Astrocyte (in vitro differentiated cells and primary cell): Measurements from ENCODE around the gene MCF2L2. TPM values are rescaled to one million over a fixed set of nuclear protein-coding genes. Genes with fewer than 3 reads are reported as not detected.
"Not testable (repeated sequence)": the region's sequence is repeated elsewhere in the genome, so short reads cannot be mapped to it uniquely, and the experiment has no call there.

ENCODE experiments used
- DNase-seq: peaks from one replicate; pipeline ENCODE4 v3.0.0-alpha.2; 2010; ENCODE audit warnings: low read depth
- FAIRE-seq: peaks from 2 replicates; lab custom pipeline; 2011; peaks lifted over from hg19 to GRCh38; lab: Jason Lieb, UNC
- H2AFZ ChIP-seq: 2 replicates; pipeline ENCODE4 v1.6.0; 2012; ENCODE audit warnings: low read depth, low read length, inconsistent platforms
- H3K27ac ChIP-seq: 2 replicates; pipeline ENCODE4 v1.5.1; 2011; ENCODE audit warnings: low read depth, low read length, inconsistent platforms
- H3K27me3 ChIP-seq: 2 replicates; pipeline ENCODE4 v1.6.0; 2011; ENCODE audit warnings: low read length, inconsistent platforms; ENCODE audit not compliant: insufficient read depth
- H3K36me3 ChIP-seq: 2 replicates; pipeline ENCODE4 v1.5.1; 2011; ENCODE audit warnings: low read length, inconsistent platforms; ENCODE audit not compliant: insufficient read depth
- H3K4me1 ChIP-seq: 2 replicates; pipeline ENCODE4 v1.5.1; 2011; ENCODE audit warnings: low read length, inconsistent platforms; ENCODE audit not compliant: insufficient read depth
- H3K4me2 ChIP-seq: 2 replicates; pipeline ENCODE4 v1.6.0; 2012; ENCODE audit warnings: low read length, inconsistent platforms
- H3K4me3 ChIP-seq: 2 replicates; pipeline ENCODE4 v1.5.1; 2011; ENCODE audit warnings: low read depth, mild to moderate bottlenecking, low read length, inconsistent platforms; ENCODE audit not compliant: insufficient read depth
- H3K79me2 ChIP-seq: 2 replicates; pipeline ENCODE4 v1.6.0; 2012; ENCODE audit warnings: mild to moderate bottlenecking, low read length, inconsistent platforms; ENCODE audit not compliant: insufficient read depth
- H3K9ac ChIP-seq: 2 replicates; pipeline ENCODE4 v1.6.0; 2012; ENCODE audit warnings: mild to moderate bottlenecking, low read length, inconsistent platforms
- H3K9me3 ChIP-seq: 2 replicates; pipeline ENCODE4 v1.5.1; 2012; ENCODE audit warnings: low read depth, mild to moderate bottlenecking, low read length, inconsistent platforms; ENCODE audit not compliant: insufficient read depth
- H4K20me1 ChIP-seq: 2 replicates; pipeline ENCODE4 v1.6.0; 2012; ENCODE audit warnings: low read length, inconsistent platforms; ENCODE audit not compliant: insufficient read depth
- H3K27ac Mint-ChIP-seq: one replicate; pipeline ENCODE4 v1.8.0; 2021; ENCODE audit warnings: mild to moderate bottlenecking, mixed read lengths; ENCODE audit not compliant: unreplicated experiment
- H3K27me3 Mint-ChIP-seq: one replicate; pipeline ENCODE4 v1.8.0; 2021; ENCODE audit warnings: low read depth, mixed read lengths; ENCODE audit not compliant: unreplicated experiment
- H3K36me3 Mint-ChIP-seq: one replicate; pipeline ENCODE4 v1.8.0; 2021; ENCODE audit warnings: low read depth, mixed read lengths; ENCODE audit not compliant: unreplicated experiment
- H3K4me1 Mint-ChIP-seq: one replicate; pipeline ENCODE4 v1.8.0; 2021; ENCODE audit warnings: low read depth, mixed read lengths; ENCODE audit not compliant: unreplicated experiment
- H3K4me3 Mint-ChIP-seq: one replicate; pipeline ENCODE4 v1.8.0; 2021; ENCODE audit warnings: mild to moderate bottlenecking, moderate library complexity, mixed read lengths; ENCODE audit not compliant: unreplicated experiment
- H3K9me3 Mint-ChIP-seq: one replicate; pipeline ENCODE4 v1.8.0; 2021; ENCODE audit warnings: mild to moderate bottlenecking, mixed read lengths; ENCODE audit not compliant: unreplicated experiment
- EZH2 ChIP-seq: IDR thresholded peaks from 2 replicates; pipeline ENCODE4 v1.6.1; 2012; ENCODE audit warnings: mild to moderate bottlenecking, low read length, inconsistent platforms; ENCODE audit not compliant: insufficient read depth
- total RNA-seq: library from RNA; stranded (reverse); gene quantifications from 2 replicates; pipeline ENCODE4 v1.2.1, GENCODE V29; 2021
- TF ChIP-seq, protein P1 (sequence below): IDR thresholded peaks from 2 replicates; pipeline ENCODE4 v1.5.1; 2011; ENCODE audit warnings: low read depth, mild to moderate bottlenecking, inconsistent platforms, low read length, moderate library complexity; ENCODE audit not compliant: insufficient read depth

Gene MCF2L2
- total RNA-seq, 1 donor from 2014 or later: 0.89 TPM

DNA sequence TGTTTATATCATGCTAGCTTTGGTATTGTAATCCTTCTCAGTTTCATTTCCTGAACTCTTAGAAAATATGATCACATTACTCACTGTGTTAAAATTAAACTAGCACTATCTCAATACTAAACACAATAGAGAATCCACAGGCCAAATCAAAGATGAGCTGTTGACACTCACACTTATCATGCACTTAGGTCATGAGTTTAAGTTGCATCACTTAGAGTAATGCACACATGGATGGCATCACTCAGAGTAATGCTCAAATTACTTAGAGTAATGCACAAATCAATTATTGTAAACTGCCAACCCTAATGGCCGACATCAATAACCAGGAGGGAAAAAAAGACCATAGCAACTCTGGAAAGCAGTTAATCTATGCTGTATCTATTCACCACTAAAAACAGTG, 40.0 kb upstream of the MCF2L2 start:
- H3K79me2 ChIP-seq: no peaks in the 10 kb centered on the region
- no peak overlapping the region for H3K4me2 ChIP-seq
- DNase-seq: no peak
- no peaks in the 10 kb centered on the region for H3K36me3 Mint-ChIP-seq
- no peaks in the 10 kb centered on the region for H3K36me3 ChIP-seq
- H3K9me3 Mint-ChIP-seq: no peaks in the 10 kb centered on the region
- H3K4me3 Mint-ChIP-seq: no peak overlapping the region
- H3K27me3 Mint-ChIP-seq: no peaks in the 10 kb centered on the region
- H3K9ac ChIP-seq: no peak overlapping the region
- H3K9me3 ChIP-seq: no peaks in the 10 kb centered on the region
- H2AFZ ChIP-seq: no peak overlapping the region
- peaks cover 2% of the 10 kb centered on the region for H3K27me3 ChIP-seq
- H3K27ac ChIP-seq: no peak overlapping the region
- no peak for FAIRE-seq
- TF ChIP-seq, protein P1, sequence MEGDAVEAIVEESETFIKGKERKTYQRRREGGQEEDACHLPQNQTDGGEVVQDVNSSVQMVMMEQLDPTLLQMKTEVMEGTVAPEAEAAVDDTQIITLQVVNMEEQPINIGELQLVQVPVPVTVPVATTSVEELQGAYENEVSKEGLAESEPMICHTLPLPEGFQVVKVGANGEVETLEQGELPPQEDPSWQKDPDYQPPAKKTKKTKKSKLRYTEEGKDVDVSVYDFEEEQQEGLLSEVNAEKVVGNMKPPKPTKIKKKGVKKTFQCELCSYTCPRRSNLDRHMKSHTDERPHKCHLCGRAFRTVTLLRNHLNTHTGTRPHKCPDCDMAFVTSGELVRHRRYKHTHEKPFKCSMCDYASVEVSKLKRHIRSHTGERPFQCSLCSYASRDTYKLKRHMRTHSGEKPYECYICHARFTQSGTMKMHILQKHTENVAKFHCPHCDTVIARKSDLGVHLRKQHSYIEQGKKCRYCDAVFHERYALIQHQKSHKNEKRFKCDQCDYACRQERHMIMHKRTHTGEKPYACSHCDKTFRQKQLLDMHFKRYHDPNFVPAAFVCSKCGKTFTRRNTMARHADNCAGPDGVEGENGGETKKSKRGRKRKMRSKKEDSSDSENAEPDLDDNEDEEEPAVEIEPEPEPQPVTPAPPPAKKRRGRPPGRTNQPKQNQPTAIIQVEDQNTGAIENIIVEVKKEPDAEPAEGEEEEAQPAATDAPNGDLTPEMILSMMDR: no peak
- no peak for TF ChIP-seq EZH2
- no peaks in the 10 kb centered on the region for H4K20me1 ChIP-seq
- H3K4me1 Mint-ChIP-seq: no peaks in the 10 kb centered on the region
- H3K4me3 ChIP-seq: no peak overlapping the region
- peaks cover 3% of the 10 kb centered on the region for H3K4me1 ChIP-seq
- no peak overlapping the region for H3K27ac Mint-ChIP-seq

DNA sequence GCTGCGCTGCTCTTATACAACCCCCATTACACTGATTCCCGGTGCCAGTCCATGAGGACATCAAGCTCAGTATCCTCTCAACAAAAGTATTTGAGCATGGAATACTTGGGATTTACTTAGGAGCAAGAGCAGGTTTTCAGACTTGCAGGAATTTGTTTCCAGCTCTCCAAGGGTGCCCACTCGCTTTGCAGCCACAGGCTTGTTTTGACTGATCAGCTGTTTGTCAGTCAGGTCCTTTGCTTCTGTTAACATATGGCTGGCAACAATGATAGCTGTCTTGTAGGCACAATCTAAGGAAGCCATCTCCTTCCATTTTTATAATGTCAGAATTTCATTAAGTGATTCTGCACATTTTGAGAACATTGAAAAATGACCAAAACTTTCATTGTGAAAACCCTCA, 38.2 kb upstream of the MCF2L2 start:
- H3K4me1 ChIP-seq: peaks cover 3% of the 10 kb centered on the region
- no peak for DNase-seq
- H3K4me3 ChIP-seq: no peak overlapping the region
- no peak overlapping the region for H3K27ac ChIP-seq
- H4K20me1 ChIP-seq: no peaks in the 10 kb centered on the region
- H3K9me3 Mint-ChIP-seq: no peaks in the 10 kb centered on the region
- TF ChIP-seq, protein P1: no peak
- no peak for TF ChIP-seq EZH2
- no peaks in the 10 kb centered on the region for H3K36me3 Mint-ChIP-seq
- no peaks in the 10 kb centered on the region for H3K36me3 ChIP-seq
- H3K4me3 Mint-ChIP-seq: no peak overlapping the region
- H3K4me2 ChIP-seq: no peak overlapping the region
- H3K27me3 ChIP-seq: peaks cover 2% of the 10 kb centered on the region
- H3K4me1 Mint-ChIP-seq: no peaks in the 10 kb centered on the region
- H3K9me3 ChIP-seq: no peaks in the 10 kb centered on the region
- no peak overlapping the region for H3K9ac ChIP-seq
- H3K27ac Mint-ChIP-seq: no peak overlapping the region
- no peak overlapping the region for H2AFZ ChIP-seq
- H3K79me2 ChIP-seq: no peaks in the 10 kb centered on the region
- FAIRE-seq: no peak
- H3K27me3 Mint-ChIP-seq: no peaks in the 10 kb centered on the region

DNA sequence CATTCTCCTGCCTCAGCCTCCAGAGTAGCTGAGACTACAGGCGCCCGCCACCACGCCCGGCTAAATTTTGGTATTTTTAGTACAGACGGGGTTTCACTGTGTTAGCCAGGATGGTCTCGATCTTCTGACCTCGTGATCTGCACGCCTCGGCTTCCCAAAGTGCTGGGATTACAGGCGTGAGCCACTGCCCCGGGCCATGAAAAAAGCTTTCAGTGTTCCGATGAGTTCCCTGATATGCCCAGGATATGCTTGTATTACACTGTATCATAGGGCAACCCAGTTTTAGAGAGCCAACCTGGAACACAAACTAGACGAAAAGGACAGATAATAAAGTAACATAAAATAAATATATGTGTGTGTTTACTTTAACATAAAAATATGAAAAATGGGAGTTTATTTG, 37.3 kb upstream of the MCF2L2 start:
- H2AFZ ChIP-seq, H3K27ac Mint-ChIP-seq, H3K9ac ChIP-seq, H4K20me1 ChIP-seq, H3K27me3 ChIP-seq, H3K27me3 Mint-ChIP-seq, H3K36me3 ChIP-seq, H3K9me3 Mint-ChIP-seq, H3K36me3 Mint-ChIP-seq, H3K4me1 Mint-ChIP-seq, H3K4me3 ChIP-seq, FAIRE-seq, DNase-seq, H3K4me3 Mint-ChIP-seq, H3K9me3 ChIP-seq, H3K79me2 ChIP-seq, H3K27ac ChIP-seq, H3K4me1 ChIP-seq, H3K4me2 ChIP-seq: not testable (repeated sequence)
